ENCODE measurements around the gene ELL3. TPM values are rescaled to one million over a fixed set of nuclear protein-coding genes. Genes with fewer than 3 reads are reported as not detected.
"Not testable (repeated sequence)": the region's sequence is repeated elsewhere in the genome, so short reads cannot be mapped to it uniquely, and the experiment has no call there.

ELL3 gene, protein sequence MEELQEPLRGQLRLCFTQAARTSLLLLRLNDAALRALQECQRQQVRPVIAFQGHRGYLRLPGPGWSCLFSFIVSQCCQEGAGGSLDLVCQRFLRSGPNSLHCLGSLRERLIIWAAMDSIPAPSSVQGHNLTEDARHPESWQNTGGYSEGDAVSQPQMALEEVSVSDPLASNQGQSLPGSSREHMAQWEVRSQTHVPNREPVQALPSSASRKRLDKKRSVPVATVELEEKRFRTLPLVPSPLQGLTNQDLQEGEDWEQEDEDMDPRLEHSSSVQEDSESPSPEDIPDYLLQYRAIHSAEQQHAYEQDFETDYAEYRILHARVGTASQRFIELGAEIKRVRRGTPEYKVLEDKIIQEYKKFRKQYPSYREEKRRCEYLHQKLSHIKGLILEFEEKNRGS
- 0.24 TPM for total RNA-seq (ENCODE audit: insufficient read depth, low replicate concordance)

GRCh38 chr15:43776718-43777266, at the start of gene ELL3:
Gene ELL3, minus strand, starts transcription at chr15:43776966. Its CDS starts 65 bp downstream, at chr15:43776901.
- peak; percentile 86 for DNase-seq (ENCODE audit: low spot score)

GRCh38 chr15:43826029-43826507, 49.3 kb upstream of the ELL3 start:
- no peak for DNase-seq (ENCODE audit: low spot score)

DNA sequence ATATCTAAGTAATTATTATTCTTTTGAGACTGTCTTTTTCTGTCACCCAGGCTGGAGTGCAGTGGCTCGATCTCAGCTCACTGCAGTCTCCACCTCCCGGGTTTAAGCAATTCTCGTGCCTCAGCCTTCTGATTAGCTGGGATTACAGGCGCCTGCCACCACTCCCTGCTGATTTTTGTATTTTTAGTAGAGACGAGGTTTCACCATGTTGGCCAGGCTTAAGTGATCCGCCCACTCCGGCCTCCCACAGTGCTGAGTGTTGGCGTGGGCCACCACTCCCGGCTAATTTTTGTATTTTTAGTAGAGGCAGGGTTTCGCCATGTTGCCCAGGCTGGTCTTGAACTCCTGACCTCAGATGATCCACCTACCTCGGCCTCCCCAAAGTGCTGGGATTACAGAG, 48.5 kb upstream of the ELL3 start:
- not testable (repeated sequence) for DNase-seq (ENCODE audit: low spot score)

DNA sequence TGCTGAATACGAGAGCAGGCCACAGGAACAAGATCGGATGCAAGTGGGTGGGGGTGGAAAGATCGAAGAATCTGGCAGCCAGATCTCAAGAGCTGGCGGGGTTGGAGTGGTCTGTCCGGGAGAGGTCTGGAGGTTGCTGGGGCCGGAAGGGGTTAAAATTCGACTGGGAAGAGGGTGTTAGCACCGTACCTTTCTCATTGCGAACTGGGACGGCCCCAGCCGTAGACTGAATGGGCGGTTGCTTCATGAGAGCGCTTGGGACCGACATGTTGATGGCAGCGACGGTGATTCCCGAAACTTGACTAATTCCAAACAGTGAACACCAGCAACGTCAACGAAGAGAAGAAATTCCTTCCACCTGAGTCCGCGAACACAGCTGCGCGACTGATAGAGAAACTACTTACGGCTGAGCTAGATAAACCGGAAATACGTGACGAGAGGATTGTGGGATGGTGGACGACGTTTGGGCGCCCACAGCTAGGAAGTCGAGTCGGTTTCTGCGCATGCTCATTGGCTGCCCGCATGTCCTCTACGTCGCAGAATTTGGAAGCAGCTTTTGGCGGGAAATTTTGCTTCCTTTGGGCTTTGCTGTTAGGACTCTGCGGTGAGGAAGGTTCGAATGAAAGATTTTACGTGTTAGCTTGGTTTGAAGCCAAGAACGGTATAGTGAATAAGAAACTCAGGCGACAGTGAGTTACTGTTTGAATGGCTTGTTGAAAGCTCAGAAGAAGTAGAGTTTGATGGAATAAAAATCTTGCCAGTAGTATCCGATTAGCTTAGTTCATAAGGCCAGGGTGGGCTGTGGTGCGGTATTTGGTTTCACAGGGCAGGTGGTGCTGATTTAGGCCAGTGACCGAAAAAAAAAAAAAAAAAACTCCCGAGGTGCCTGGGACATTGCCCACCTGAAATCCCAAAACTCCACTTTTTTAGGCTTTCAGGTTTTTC, 47.8 kb upstream of the ELL3 start, which contains the start of gene MFAP1:
MFAP1 (minus strand) TSS at position 389 of the 945 bp plus-strand sequence; CDS start at position 268, 121 bp downstream.
- peak; percentile 99 for DNase-seq (ENCODE audit: low spot score)

DNA sequence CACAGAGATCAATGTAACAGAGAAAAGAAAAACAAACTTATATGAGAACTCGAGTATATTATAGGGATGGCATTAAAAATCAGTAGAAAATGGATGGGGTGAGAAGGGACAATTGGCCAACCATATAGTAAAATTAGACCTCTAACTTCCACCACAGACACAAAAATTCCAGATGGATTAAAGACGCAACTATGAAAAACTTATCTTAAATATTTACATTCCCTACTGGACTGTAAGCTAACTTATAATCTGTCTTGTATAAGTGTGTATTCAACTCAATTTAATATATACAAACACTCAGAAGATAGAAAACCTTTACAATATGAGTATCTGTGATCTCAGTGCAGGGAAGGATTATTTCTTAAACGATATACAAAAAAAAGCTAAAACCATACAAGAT, 44.7 kb upstream of the ELL3 start:
- no peak for DNase-seq (ENCODE audit: low spot score)

- DNase-seq (ENCODE audit: low spot score) = not testable (repeated sequence)
Measured at GRCh38 chr15:43815064-43815463, 38.3 kb upstream of the ELL3 start.

DNA sequence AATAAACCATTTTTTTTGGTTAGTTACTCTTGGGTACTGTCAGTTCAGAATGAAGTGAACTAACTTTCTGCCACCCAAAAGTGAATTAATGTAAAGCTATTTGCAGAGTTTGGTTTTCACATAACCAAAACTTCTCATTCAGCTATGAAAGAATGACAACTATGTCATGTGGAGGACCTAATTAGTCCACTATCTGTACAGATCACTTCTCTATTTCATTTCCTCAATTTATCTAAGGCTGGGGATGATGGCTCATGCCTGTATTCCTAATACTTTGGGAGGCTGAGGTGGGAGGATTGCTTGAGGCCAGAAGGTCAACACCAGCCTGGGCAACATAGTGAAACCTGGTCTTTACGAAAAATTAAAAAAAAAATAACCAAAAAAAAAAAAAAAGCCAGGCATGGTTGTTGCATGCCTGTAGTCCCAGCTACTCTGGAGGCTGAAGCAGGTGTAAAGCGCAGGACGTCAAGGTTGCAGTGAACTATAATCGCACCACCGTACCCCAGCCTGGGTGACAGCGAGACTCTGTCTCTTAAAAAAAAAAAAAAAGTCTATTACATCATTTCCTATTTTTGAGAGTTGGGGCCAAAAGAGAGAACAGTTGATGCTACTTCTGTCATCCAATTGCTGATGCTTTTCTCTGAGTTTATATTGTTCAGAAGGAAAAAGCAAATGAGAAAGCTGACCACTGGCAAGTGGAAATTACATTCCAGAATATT, 32.4 kb upstream of the ELL3 start:
- DNase-seq (ENCODE audit: low spot score) = no peak

- no peak for DNase-seq (ENCODE audit: low spot score)
Measured at GRCh38 chr15:43808435-43808950, 31.7 kb upstream of the ELL3 start.

DNA sequence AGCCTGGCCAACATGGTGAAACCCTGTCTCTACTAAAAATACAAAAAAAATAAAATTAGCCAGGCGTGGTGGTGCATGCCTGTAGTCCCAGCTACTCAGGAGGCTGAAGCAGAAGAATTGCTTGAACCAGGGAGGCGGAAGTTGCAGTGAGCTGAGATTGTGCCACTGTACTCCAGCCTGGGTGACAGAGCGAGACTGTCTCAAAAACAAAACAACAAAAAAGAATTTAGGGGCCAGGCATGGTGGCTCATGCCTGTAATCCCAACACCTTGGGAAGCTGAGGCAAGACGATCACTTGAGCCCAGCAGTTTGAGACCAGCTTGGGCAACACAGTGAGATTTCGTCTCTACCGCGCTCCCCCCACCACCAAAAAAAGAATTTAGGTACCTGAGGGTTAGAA, 25.9 kb upstream of the ELL3 start:
- DNase-seq (ENCODE audit: low spot score) = not testable (repeated sequence)

DNA sequence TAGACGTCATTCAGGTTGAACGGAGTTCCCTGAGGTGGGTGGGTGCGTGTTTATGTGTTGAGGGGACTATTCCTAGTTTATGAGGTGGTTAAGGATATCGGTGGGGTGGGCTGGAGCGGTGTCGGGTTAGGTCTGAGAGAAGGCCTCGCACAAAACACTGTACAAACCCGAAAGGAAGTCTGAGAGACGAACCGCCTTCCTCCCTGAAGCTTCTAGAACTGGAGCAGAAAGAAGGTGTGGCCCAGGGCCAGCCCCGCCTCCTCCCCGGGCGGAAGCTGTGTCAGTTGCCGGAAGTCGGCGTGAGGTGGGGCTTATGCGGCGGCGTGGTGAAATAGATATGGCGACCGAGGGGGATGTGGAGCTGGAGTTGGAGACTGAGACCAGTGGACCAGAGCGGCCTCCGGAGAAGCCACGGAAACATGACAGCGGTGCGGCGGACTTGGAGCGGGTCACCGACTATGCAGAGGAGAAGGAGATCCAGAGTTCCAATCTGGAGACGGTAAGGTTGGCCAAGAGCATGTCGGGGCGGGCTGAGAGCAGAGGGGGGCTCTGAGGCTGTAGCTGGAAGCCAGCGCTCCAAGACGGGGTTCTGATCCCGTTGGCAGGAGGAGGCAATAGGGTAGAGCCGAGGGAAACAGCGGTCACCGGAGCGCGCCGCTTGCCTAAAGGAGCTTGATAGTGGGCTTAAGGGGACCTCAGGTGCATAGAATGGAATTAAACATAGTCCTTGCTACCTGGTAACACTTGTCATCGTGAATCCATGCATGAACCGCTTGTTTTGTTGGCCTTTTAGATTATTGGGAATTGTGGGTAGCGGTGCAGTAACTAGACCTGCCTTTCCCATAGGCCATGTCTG, 23.7 kb upstream of the ELL3 start, which contains the start of gene HYPK:
HYPK (plus strand) TSS at position 314 of the 856 bp plus-strand sequence; CDS start at position 338, 24 bp downstream.
- peak; percentile 95 for DNase-seq (ENCODE audit: low spot score)

- DNase-seq (ENCODE audit: low spot score) = no peak
Measured at GRCh38 chr15:43799945-43800285, 23.1 kb upstream of the ELL3 start, which contains the start of gene SERINC4. Gene SERINC4, minus strand, starts transcription at chr15:43800220. Its CDS starts 234 bp downstream, at chr15:43799986.

DNA sequence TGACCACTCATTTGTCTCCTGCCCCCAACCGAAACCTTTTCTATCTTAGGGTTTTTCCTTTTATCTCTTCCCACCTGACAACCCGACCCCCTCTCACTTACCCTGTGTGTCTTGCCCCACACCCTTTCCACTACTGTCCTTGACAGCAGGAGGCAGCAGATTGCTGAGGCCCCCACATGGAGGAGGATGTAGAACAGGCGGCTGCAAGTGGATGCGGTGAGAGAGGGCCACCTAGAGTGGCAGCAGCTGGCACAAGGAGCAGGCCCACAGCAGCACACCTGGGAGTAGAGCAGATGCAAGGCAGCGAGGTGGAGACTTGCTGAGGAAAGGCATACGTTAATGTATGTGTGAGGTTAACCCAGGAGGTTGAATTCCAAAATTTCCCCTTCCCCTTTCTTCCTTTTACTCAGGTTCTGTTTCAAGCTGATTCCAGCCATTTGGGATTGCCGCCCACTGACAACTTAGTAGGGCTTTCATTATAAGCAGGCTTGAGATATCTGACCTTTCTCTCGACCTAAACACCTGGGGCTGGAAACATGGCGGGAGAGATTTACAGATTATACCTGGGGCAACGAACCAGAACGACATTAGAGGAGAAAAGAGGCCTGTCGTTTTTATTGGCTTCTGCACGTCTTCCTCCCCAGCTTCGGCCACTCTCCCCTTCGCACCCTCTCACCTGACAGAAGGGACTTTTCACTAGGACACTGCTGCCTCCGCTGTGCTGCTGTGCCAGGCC, 22.6 kb upstream of the ELL3 start:
- no peak for DNase-seq (ENCODE audit: low spot score)

- DNase-seq (ENCODE audit: low spot score) = no peak
Measured at GRCh38 chr15:43796566-43796965, 19.8 kb upstream of the ELL3 start.

- no peak for DNase-seq (ENCODE audit: low spot score)
Measured at GRCh38 chr15:43795997-43796396, 19.2 kb upstream of the ELL3 start.

GRCh38 chr15:43795197-43795596, 18.4 kb upstream of the ELL3 start:
- no peak for DNase-seq (ENCODE audit: low spot score)

DNA sequence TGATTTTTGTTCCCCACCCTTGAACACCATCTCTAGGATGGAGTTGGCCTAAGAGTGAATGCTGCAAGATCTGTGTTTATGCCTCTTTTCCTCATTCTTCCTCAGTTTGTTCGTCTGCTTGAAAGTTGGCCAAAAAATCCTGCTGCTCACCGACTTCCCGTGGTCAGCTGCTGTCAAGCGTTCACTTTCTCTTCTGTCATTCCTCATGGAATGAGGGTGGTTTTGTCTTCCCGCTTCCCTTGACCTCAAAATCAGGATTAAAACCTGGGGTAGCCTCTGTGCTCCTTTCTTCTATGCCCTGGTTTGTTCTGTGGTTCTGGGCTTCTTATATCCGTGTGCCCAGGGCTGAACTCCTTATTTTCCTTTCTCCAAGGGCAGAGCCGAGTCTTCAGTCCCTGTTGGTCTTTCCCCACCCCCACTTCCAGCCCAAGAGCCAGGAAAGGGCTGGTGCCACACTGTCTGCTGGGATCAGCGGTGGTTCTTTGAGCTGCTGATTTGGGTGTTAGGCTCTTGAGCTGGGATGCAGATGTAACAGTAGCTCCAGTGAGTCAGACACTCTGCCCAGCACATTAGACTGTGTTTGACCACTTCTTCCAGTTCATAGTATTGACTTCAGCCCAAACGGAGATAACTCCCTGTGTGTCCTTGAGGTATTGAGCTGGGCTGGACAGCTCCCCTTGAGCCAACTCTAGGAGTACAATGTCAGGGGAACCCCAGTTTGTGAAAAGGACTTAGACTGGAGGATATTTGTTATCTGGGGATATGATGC, 17.7 kb upstream of the ELL3 start:
- DNase-seq (ENCODE audit: low spot score) = no peak

GRCh38 chr15:43793647-43794046, 16.9 kb upstream of the ELL3 start:
- DNase-seq (ENCODE audit: low spot score) = no peak

DNA sequence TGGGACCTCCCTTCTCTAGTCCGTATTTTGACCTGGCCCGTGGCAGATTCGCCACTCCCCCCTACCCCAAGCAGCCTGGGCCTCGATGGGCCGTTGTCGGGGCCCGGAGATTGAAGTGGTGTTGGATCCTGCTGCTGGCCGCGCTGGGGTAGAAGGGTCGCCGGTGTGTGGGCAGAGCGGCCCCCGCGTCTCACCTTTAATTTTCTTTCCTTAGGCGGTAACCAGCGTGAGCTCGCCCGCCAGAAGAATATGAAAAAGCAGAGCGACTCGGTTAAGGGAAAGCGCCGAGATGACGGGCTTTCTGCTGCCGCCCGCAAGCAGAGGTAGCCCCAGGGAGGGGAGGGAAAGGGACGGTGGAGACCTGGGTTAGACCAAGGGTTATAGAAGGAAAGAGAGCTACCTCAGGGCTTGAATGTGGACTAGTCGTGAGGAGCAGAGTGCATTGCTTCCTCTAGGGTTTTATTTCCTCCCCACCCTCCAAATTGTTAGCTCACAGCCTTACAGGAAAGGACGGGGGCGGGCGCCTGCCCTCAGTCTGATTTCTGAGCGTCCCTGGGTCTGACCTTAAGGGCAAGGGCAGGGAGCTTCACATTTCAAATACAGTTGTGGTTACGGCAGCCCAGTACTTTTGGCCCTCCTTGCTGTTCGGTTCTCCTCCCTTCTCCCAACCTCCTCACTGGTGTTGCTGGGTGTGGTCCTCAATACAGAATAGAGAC, 16.2 kb upstream of the ELL3 start:
- peak; percentile 35 for DNase-seq (ENCODE audit: low spot score)
